Activated CD8-positive, alpha-beta memory T cell treated with anti-CD3 and anti-CD28 coated beads, Interleukin-2, amount 50 U/mL, for 4 hours (primary cell): ENCODE data around the gene CASKIN2.
"Not testable (repeated sequence)": the region's sequence is repeated elsewhere in the genome, so short reads cannot be mapped to it uniquely, and the experiment has no call there.

Source experiments
- DNase-seq: peaks from one replicate; pipeline ENCODE4 v3.0.0-alpha.2; 2020

CASKIN2 gene

GRCh38 chr17:75544250-75544649 is 28.9 kb upstream of the CASKIN2 start:
- no peak for DNase-seq

GRCh38 chr17:75542728-75543336 is 27.5 kb upstream of the CASKIN2 start:
- DNase-seq: no peak

- no peak for DNase-seq
Measured at GRCh38 chr17:75542229-75542628, 26.9 kb upstream of the CASKIN2 start.

- DNase-seq: no peak
Measured at GRCh38 chr17:75540923-75541503, 25.7 kb upstream of the CASKIN2 start.

- DNase-seq: no peak
Measured at GRCh38 chr17:75539967-75540729, 24.8 kb upstream of the CASKIN2 start.

GRCh38 chr17:75536366-75536765 is 21.0 kb upstream of the CASKIN2 start:
- no peak for DNase-seq

GRCh38 chr17:75535871-75536270 is 20.5 kb upstream of the CASKIN2 start:
- DNase-seq: no peak

- peak; percentile 54 for DNase-seq
Measured at GRCh38 chr17:75535119-75535537, 19.8 kb upstream of the CASKIN2 start.

GRCh38 chr17:75531721-75532072 is 16.4 kb upstream of the CASKIN2 start:
- no peak for DNase-seq

GRCh38 chr17:75530837-75531720 is 15.7 kb upstream of the CASKIN2 start:
- DNase-seq: no peak

GRCh38 chr17:75526555-75527270 is 11.4 kb upstream of the CASKIN2 start:
- DNase-seq: no peak

GRCh38 chr17:75525806-75526554 is 10.6 kb upstream of the CASKIN2 start:
- DNase-seq: no peak

GRCh38 chr17:75524970-75525805 is 9.9 kb upstream of the CASKIN2 start, which contains the start of gene LLGL2:
Gene LLGL2 (plus strand): TSS chr17:75525697. CDS start chr17:75543427, 17,730 bp downstream.
- DNase-seq: peak; percentile 83

GRCh38 chr17:75524269-75524969 is 9.1 kb upstream of the CASKIN2 start:
- DNase-seq: no peak

GRCh38 chr17:75523647-75524046 is 8.3 kb upstream of the CASKIN2 start:
- DNase-seq: no peak

GRCh38 chr17:75521951-75522727 is 6.8 kb upstream of the CASKIN2 start:
- no peak for DNase-seq

- DNase-seq: no peak
Measured at GRCh38 chr17:75521290-75521689, 6.0 kb upstream of the CASKIN2 start.

GRCh38 chr17:75520413-75520812 is 5.1 kb upstream of the CASKIN2 start:
- not testable (repeated sequence) for DNase-seq

- no peak for DNase-seq
Measured at GRCh38 chr17:75518983-75519537, 3.7 kb upstream of the CASKIN2 start.
